ENCODE results near the gene ZNF564. TPM values are rescaled to one million over a fixed set of nuclear protein-coding genes. Genes with fewer than 3 reads are reported as not detected.

The ZNF564 gene
- 18.8 TPM for total RNA-seq (ENCODE audit: unreplicated experiment)
- long read RNA-seq, transcript ZNF564-201 (4 exons, 2,935 nt): major isoform, 6 of 6 reads
- long read RNA-seq, partial matches to known transcripts: 0 of 6 reads
- long read RNA-seq, other reads (novel, unspliced or antisense): 0 of 6 reads

DNA sequence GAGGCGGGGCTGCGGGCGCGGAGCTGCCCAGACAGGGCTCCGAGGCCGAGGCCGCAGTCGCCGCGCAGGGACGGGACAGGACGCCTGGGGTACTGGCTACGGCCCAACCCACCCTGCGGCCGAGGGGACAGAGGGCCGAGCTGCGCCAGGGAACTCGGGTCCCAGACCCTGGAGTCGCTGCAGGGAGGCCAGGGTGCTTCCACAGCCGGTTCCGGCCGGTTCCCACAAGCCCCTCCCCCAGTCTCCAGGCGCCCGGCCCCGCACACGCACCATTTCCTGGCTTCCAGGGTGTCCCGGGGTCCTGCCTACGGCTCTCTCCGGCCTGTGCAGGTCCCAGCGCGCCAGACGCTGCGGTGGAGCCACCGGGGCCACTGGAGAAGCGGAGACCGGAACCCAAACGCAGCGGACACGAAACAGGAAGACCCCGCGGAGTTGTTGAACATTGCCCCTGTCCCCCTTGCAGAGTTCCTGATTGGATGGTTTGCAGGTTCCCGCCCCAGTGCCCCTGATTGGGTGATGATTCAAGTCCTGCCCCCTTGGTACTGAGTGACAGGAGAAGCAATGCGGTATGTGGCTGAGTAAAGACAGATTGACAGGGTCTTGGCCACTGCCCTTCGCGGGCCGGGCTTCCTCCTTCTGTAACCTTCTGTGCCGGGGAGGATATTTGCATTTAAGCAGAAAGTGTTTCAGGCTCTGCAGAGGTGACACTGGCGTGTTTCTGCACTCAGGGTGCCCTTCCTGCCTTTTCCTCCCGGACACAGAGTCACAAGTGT is at the start of gene ZNF564:
Gene ZNF564, minus strand, starts transcription at position 423 of the 773 bp plus-strand sequence. Its CDS starts 150 bp downstream, at position 273.
- H3K36me3 Mint-ChIP-seq (ENCODE audit: low read depth, unreplicated experiment): peaks cover 25% of the 10 kb centered on the region
- H3K4me3 Mint-ChIP-seq (ENCODE audit: unreplicated experiment): peak within 1 kb of the TSS; percentile 97
- no peaks in the 10 kb centered on the region for H3K9me3 Mint-ChIP-seq (ENCODE audit: unreplicated experiment)
- H3K27me3 Mint-ChIP-seq (ENCODE audit: unreplicated experiment): peaks cover 12% of the 10 kb centered on the region
- DNase-seq (ENCODE audit: low spot score): peak; percentile 91
- H3K27ac Mint-ChIP-seq (ENCODE audit: unreplicated experiment): peak within 1 kb of the TSS; percentile 97
- peaks cover 21% of the 10 kb centered on the region for H3K4me1 Mint-ChIP-seq (ENCODE audit: unreplicated experiment)
- TF ChIP-seq, protein P1, sequence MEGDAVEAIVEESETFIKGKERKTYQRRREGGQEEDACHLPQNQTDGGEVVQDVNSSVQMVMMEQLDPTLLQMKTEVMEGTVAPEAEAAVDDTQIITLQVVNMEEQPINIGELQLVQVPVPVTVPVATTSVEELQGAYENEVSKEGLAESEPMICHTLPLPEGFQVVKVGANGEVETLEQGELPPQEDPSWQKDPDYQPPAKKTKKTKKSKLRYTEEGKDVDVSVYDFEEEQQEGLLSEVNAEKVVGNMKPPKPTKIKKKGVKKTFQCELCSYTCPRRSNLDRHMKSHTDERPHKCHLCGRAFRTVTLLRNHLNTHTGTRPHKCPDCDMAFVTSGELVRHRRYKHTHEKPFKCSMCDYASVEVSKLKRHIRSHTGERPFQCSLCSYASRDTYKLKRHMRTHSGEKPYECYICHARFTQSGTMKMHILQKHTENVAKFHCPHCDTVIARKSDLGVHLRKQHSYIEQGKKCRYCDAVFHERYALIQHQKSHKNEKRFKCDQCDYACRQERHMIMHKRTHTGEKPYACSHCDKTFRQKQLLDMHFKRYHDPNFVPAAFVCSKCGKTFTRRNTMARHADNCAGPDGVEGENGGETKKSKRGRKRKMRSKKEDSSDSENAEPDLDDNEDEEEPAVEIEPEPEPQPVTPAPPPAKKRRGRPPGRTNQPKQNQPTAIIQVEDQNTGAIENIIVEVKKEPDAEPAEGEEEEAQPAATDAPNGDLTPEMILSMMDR (IDR thresholded peaks at IDR 0.05; ENCODE audit: unreplicated experiment): no peak

DNA sequence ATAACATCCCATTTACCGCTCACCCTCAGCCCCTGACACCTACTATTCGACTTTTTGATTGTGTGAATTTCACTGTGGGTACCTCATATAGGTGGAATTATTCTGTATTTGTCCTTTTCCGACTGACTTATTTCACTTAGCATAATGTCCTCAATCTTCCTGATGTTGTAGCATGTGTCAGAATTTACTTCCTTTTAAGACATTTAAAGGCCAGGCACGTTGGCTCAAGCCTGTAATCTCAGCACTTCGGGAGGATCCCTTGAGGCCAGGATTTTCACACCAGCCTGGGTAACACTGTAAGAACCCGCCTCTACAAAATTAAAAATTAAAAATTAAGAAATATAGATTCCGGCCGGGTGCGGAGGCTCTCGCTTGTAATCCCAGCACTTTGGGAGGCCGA is 46.3 kb upstream of the ZNF564 start:
- Mint-ChIP-seq H3K9me3 (ENCODE audit: unreplicated experiment) (no peaks in the 10 kb centered on the region), H3K27me3 (ENCODE audit: unreplicated experiment) (peaks cover 3% of the 10 kb centered on the region), H3K4me3 (ENCODE audit: unreplicated experiment) (peak overlapping the region; percentile 52), H3K4me1 (ENCODE audit: unreplicated experiment) (no peaks in the 10 kb centered on the region), H3K36me3 (ENCODE audit: low read depth, unreplicated experiment) (peaks cover 5% of the 10 kb centered on the region), H3K27ac (ENCODE audit: unreplicated experiment) (no peak overlapping the region)
- TF ChIP-seq, protein P1 (IDR thresholded peaks at IDR 0.05; ENCODE audit: unreplicated experiment): no peak
- DNase-seq (ENCODE audit: low spot score): no peak

DNA sequence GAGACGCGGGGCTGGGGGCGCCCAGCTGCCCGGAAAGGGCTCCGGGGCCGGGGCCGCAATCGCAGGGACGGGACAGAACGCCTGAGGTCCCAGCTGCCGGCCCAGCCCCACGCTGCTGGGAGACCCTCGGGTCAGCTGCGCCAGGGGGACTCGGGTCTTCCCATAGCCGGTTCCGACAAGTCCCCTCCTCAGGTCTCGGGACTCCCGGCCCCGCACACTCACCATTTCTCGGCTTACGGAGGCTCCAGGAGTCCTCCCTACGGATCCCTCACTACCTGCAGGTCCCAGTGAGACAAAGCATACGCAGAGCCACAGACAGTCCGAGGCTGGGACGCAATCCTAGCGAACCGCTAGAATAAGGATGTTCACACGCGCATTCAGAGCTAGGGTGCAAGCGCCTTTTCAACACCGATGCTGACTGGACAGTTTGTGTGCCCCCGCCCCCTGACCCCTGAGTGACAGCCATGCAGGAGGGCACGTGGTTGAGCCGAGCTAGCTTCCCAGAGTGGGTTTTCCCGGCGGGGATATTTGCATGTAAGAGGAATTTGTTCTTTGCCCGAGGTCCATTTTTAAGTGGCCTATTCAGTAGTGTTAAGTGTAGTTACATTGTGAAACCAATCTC is 45.8 kb upstream of the ZNF564 start:
- Mint-ChIP-seq H3K27me3 (ENCODE audit: unreplicated experiment) (peaks cover 3% of the 10 kb centered on the region), H3K4me1 (ENCODE audit: unreplicated experiment) (no peaks in the 10 kb centered on the region), H3K36me3 (ENCODE audit: low read depth, unreplicated experiment) (peaks cover 7% of the 10 kb centered on the region), H3K27ac (ENCODE audit: unreplicated experiment) (no peak overlapping the region), H3K9me3 (ENCODE audit: unreplicated experiment) (no peaks in the 10 kb centered on the region), H3K4me3 (ENCODE audit: unreplicated experiment) (peak overlapping the region; percentile 52)
- DNase-seq (ENCODE audit: low spot score): no peak
- TF ChIP-seq, protein P1 (IDR thresholded peaks at IDR 0.05; ENCODE audit: unreplicated experiment): no peak

DNA sequence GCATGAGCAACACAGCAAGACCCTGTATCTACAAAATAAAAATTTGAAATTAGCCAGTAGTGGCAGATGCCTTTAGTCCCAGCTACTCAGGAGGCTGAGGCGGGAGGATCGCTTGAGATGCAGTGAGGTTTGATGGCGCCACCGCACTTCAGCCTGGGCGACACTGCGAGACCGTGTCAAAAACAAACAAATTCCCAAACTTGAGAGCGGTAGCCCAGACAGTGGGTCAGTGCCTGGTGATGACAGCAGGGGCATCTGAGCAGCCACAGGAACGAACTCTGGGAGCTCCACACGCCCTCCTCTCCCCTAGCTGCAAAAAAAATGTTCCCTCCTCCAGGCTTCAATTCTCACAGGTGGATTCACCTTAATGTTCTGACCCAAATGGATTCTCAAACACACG is 45.2 kb upstream of the ZNF564 start:
- H3K4me1 Mint-ChIP-seq (ENCODE audit: unreplicated experiment): no peaks in the 10 kb centered on the region
- H3K27me3 Mint-ChIP-seq (ENCODE audit: unreplicated experiment): peaks cover 3% of the 10 kb centered on the region
- no peaks in the 10 kb centered on the region for H3K9me3 Mint-ChIP-seq (ENCODE audit: unreplicated experiment)
- TF ChIP-seq, protein P1 (IDR thresholded peaks at IDR 0.05; ENCODE audit: unreplicated experiment): no peak
- no peak for DNase-seq (ENCODE audit: low spot score)
- no peak overlapping the region for H3K27ac Mint-ChIP-seq (ENCODE audit: unreplicated experiment)
- no peak overlapping the region for H3K4me3 Mint-ChIP-seq (ENCODE audit: unreplicated experiment)
- peaks cover 4% of the 10 kb centered on the region for H3K36me3 Mint-ChIP-seq (ENCODE audit: low read depth, unreplicated experiment)

DNA sequence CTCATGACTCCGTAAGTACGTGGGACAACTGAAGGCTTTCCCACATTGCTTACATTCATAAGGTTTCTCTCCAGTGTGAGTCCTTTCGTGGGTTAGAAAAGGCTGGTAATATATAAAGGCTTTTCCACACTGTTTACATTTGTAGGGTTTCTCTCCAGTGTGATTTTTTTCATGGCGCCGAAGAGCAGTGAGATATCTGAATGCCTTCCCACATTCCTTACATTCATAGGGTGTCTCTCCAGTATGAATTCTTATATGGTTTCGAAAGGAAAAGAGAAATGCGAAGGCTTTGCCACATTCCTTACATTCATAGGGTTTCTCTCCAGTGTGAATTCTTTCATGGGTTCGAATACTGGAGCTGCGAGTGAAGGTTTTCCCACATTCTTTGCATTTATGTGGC is 29.8 kb upstream of the ZNF564 start:
- TF ChIP-seq, protein P1 (IDR thresholded peaks at IDR 0.05; ENCODE audit: unreplicated experiment): no peak

More for the DNA sequence above, 29.8 kb upstream of the ZNF564 start:
- peaks cover 28% of the 10 kb centered on the region for H3K9me3 Mint-ChIP-seq (ENCODE audit: unreplicated experiment)
- H3K27ac Mint-ChIP-seq (ENCODE audit: unreplicated experiment): no peak overlapping the region
- no peak for DNase-seq (ENCODE audit: low spot score)
- H3K4me3 Mint-ChIP-seq (ENCODE audit: unreplicated experiment): peak overlapping the region; percentile 74
- H3K36me3 Mint-ChIP-seq (ENCODE audit: low read depth, unreplicated experiment): peaks cover 65% of the 10 kb centered on the region
- no peaks in the 10 kb centered on the region for H3K4me1 Mint-ChIP-seq (ENCODE audit: unreplicated experiment)
- H3K27me3 Mint-ChIP-seq (ENCODE audit: unreplicated experiment): no peaks in the 10 kb centered on the region
